HEK293 (cell line): Measurements from ENCODE around the gene OLFM1.

ENCODE experiments used
- CTCF ChIA-PET: fragments of 350-600 bp; formaldehyde crosslinking; extraction: SDS; loops from one replicate; lab custom pipeline; 2021; ENCODE audit warnings: antibody characterized with exemption; lab: Yijun Ruan, JAX
- POLR2A ChIA-PET: fragments of 300-600 bp; formaldehyde crosslinking; extraction: SDS; loops from one replicate; lab custom pipeline; 2020; ENCODE audit warnings: antibody characterized with exemption, inconsistent platforms; lab: Yijun Ruan, JAX
- H3K27ac ChIP-seq: fragments of 200-500 bp; sonication (Bioruptor generic); 2 replicates; pipeline ENCODE4 v1.5.1; 2014; ENCODE audit warnings: low read depth, low read length, control low read depth, inconsistent platforms; ENCODE audit errors: extremely low read depth
- H3K36me3 ChIP-seq, 2 experiments: fragments of 200-500 bp in 1 of 2; sonication (Bioruptor generic) in 1 of 2; 1 replicate in 1 of 2; 2 replicates in 1 of 2; pipeline ENCODE4 v1.5.1; 2014 to 2017; ENCODE audit warnings: inconsistent platforms in 2 of 2, low read length in 2 of 2; ENCODE audit not compliant: control insufficient read depth in 2 of 2, insufficient read depth in 1 of 2
- H3K4me1 ChIP-seq: fragments of 200-500 bp; sonication (Bioruptor generic); 2 replicates; pipeline ENCODE4 v1.5.1; 2014; ENCODE audit warnings: mild to moderate bottlenecking, low read length, inconsistent platforms; ENCODE audit not compliant: control insufficient read depth, insufficient read depth
- H3K4me3 ChIP-seq: 2 replicates; pipeline ENCODE4 v1.5.1; 2011; ENCODE audit warnings: low read depth, mild to moderate bottlenecking, control low read depth, low read length, moderate library complexity
- H3K9me3 ChIP-seq: fragments of 200-500 bp; sonication (Bioruptor generic); 2 replicates; pipeline ENCODE4 v1.5.1; 2014; ENCODE audit warnings: low read depth, low read length, inconsistent platforms; ENCODE audit not compliant: control insufficient read depth, insufficient read depth
- BCL11B ChIP-seq: fragments of 450-650 bp; formaldehyde crosslinking; IDR thresholded peaks from 2 replicates; pipeline ENCODE4 v1.5.1; 2016; ENCODE audit warnings: low read depth, missing biosample characterization, missing genetic modification characterization
- EGR2 ChIP-seq: fragments of 450-650 bp; formaldehyde crosslinking; IDR thresholded peaks from 2 replicates; pipeline ENCODE4 v1.5.1; 2016; ENCODE audit warnings: low read depth, missing biosample characterization, missing genetic modification characterization
- KLF9 ChIP-seq: fragments of 450-650 bp; formaldehyde crosslinking; IDR thresholded peaks from 2 replicates; pipeline ENCODE4 v1.5.1; 2016; ENCODE audit warnings: missing biosample characterization, missing genetic modification characterization, low read depth
- OVOL3 ChIP-seq: fragments of 450-650 bp; formaldehyde crosslinking; IDR thresholded peaks from 2 replicates; pipeline ENCODE4 v1.5.1; 2016; ENCODE audit warnings: missing biosample characterization, missing genetic modification characterization
- SCRT1 ChIP-seq: fragments of 450-650 bp; formaldehyde crosslinking; IDR thresholded peaks from 2 replicates; pipeline ENCODE4 v1.5.1; 2016; ENCODE audit warnings: missing biosample characterization, missing genetic modification characterization, borderline replicate concordance
- ZBTB8A ChIP-seq: fragments of 450-650 bp; formaldehyde crosslinking; IDR thresholded peaks from 2 replicates; pipeline ENCODE4 v1.5.1; 2016; ENCODE audit warnings: missing biosample characterization, missing genetic modification characterization
- ZIC2 ChIP-seq: fragments of 450-650 bp; formaldehyde crosslinking; IDR thresholded peaks from 2 replicates; pipeline ENCODE4 v1.5.1; 2016; ENCODE audit warnings: missing biosample characterization, missing genetic modification characterization
- ZNF114 ChIP-seq: fragments of 450-650 bp; formaldehyde crosslinking; IDR thresholded peaks from 2 replicates; pipeline ENCODE4 v1.5.0; 2017; ENCODE audit warnings: missing biosample characterization, missing genetic modification characterization
- ZNF239 ChIP-seq: fragments of 450-650 bp; formaldehyde crosslinking; IDR thresholded peaks from 2 replicates; pipeline ENCODE4 v1.5.1; 2016; ENCODE audit warnings: missing biosample characterization, missing genetic modification characterization
- ZNF366 ChIP-seq: fragments of 450-650 bp; formaldehyde crosslinking; conservative IDR thresholded peaks from 2 replicates; pipeline ENCODE4 v1.5.1; 2016; ENCODE audit warnings: missing biosample characterization, missing genetic modification characterization
- ZNF391 ChIP-seq: fragments of 450-650 bp; formaldehyde crosslinking; IDR thresholded peaks from 2 replicates; pipeline ENCODE4 v1.5.1; 2016; ENCODE audit warnings: low read depth, missing biosample characterization, missing genetic modification characterization, borderline replicate concordance
- ZNF404 ChIP-seq: fragments of 450-650 bp; formaldehyde crosslinking; IDR thresholded peaks from 2 replicates; pipeline ENCODE4 v1.5.1; 2017; ENCODE audit warnings: missing biosample characterization, missing genetic modification characterization
- ZNF433 ChIP-seq: fragments of 450-650 bp; formaldehyde crosslinking; IDR thresholded peaks from 2 replicates; pipeline ENCODE4 v1.5.1; 2016; ENCODE audit warnings: missing biosample characterization, missing genetic modification characterization, low read depth
- ZNF473 ChIP-seq: fragments of 450-650 bp; formaldehyde crosslinking; IDR thresholded peaks from 2 replicates; pipeline ENCODE4 v1.5.1; 2017; ENCODE audit warnings: missing biosample characterization, missing genetic modification characterization
- ZNF513 ChIP-seq: fragments of 450-650 bp; IDR thresholded peaks from 2 replicates; pipeline ENCODE4 v1.5.1; 2018; ENCODE audit warnings: missing biosample characterization, missing genetic modification characterization
- ZNF677 ChIP-seq: fragments of 450-650 bp; IDR thresholded peaks from 2 replicates; pipeline ENCODE4 v1.5.0; 2018; ENCODE audit warnings: missing biosample characterization, mild to moderate bottlenecking, missing genetic modification characterization, moderate library complexity
- ZNF837 ChIP-seq: fragments of 450-650 bp; formaldehyde crosslinking; IDR thresholded peaks from 2 replicates; pipeline ENCODE4 v1.5.1; 2016; ENCODE audit warnings: missing biosample characterization, missing genetic modification characterization
- TF ChIP-seq, protein P1 (sequence below): fragments of 450-650 bp; formaldehyde crosslinking; IDR thresholded peaks from 2 replicates; pipeline ENCODE4 v1.5.1; 2016; ENCODE audit warnings: missing biosample characterization, missing genetic modification characterization, low read depth
- TF ChIP-seq, protein P2 (sequence below): fragments of 450-650 bp; formaldehyde crosslinking; IDR thresholded peaks from 2 replicates; pipeline ENCODE4 v1.5.1; 2016; ENCODE audit warnings: missing biosample characterization, missing genetic modification characterization

OLFM1 gene

GRCh38 chr9:135070964-135071735, 16.3 kb upstream of the OLFM1 start:
- CTCF ChIA-PET: interaction anchor here (0.6 to 1.2 kb wide), 5 partner anchors 215 to 1051 kb away, joined by 3 to 4 read pairs (median 3); no protein-coding TSS in a partner anchor
- POLR2A ChIA-PET: no interaction called here
- no peak for TF ChIP-seq ZNF366 (tag by site-specific recombination)
- TF ChIP-seq ZIC2 (tag by site-specific recombination): peak; percentile 50; the same call in 1 of the 2 replicates
- TF ChIP-seq, protein P1, sequence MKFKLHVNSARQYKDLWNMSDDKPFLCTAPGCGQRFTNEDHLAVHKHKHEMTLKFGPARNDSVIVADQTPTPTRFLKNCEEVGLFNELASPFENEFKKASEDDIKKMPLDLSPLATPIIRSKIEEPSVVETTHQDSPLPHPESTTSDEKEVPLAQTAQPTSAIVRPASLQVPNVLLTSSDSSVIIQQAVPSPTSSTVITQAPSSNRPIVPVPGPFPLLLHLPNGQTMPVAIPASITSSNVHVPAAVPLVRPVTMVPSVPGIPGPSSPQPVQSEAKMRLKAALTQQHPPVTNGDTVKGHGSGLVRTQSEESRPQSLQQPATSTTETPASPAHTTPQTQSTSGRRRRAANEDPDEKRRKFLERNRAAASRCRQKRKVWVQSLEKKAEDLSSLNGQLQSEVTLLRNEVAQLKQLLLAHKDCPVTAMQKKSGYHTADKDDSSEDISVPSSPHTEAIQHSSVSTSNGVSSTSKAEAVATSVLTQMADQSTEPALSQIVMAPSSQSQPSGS: peak; percentile 69

GRCh38 chr9:135073081-135073740, 14.3 kb upstream of the OLFM1 start:
- H3K9me3 ChIP-seq: no peaks in the 10 kb centered on the region
- no peak overlapping the region for H3K27ac ChIP-seq
- H3K4me1 ChIP-seq: no peaks in the 10 kb centered on the region
- TF ChIP-seq ZNF513 (no peak), ZNF404 (tag by site-specific recombination) (no peak)
- ChIA-PET CTCF (interaction anchor here (0.5 to 0.7 kb wide), 2 partner anchors 15 to 338 kb away, joined by 3 to 5 read pairs; no protein-coding TSS in a partner anchor), POLR2A (no interaction called here)
- H3K36me3 ChIP-seq: no peaks in the 10 kb centered on the region
- H3K4me3 ChIP-seq: no peak overlapping the region

More at GRCh38 chr9:135070964-135071735, 16.3 kb upstream of the OLFM1 start:
- Histone ChIP-seq H3K9me3 (no peaks in the 10 kb centered on the region), H3K27ac (no peak overlapping the region), H3K4me3 (no peak overlapping the region), H3K4me1 (no peaks in the 10 kb centered on the region), H3K36me3 (no peaks in the 10 kb centered on the region)

DNA sequence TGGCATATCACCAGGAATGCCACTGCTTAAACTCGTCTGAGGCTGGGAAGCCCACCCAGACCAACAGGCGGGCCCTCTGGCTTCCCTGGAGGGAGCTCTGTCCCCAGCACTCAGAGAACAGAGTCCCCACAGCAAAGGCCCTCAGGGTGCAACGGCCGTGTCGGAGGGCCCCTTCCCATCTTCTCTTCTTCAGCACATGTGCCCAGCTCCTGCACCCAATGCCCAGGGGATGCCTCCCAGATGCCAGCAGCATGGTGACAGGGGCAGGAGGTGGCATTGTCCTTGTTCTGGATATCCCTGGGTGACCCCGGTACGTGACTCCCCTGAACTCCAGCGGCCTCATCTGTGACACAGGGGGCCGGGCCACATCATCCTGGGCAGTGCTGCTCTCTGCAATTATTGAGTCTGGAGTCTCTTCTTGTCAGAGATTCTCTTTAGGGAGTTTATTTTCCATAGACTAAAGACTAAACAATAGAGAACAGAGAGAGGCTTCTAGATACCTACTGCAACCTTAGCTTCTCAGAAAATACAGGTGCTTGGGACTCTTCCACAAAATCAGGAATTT, 13.6 kb upstream of the OLFM1 start:
- Histone ChIP-seq H3K27ac (no peak overlapping the region), H3K9me3 (no peaks in the 10 kb centered on the region), H3K4me3 (no peak overlapping the region), H3K36me3 (no peaks in the 10 kb centered on the region), H3K4me1 (no peaks in the 10 kb centered on the region)
- POLR2A ChIA-PET: no interaction called here
- CTCF ChIA-PET: interaction anchor here (0.7 to 0.8 kb wide), 2 partner anchors 11 to 16 kb away, joined by 3 read pairs; no protein-coding TSS in a partner anchor
- TF ChIP-seq ZNF114 (tag by site-specific recombination): no peak
- no peak for TF ChIP-seq SCRT1 (tag by site-specific recombination)
- TF ChIP-seq ZBTB8A (tag by site-specific recombination): no peak
- no peak for TF ChIP-seq ZNF239 (tag by site-specific recombination)
- no peak for TF ChIP-seq ZNF433 (tag by site-specific recombination)
- no peak for TF ChIP-seq OVOL3
- TF ChIP-seq ZNF391 (tag by site-specific recombination): no peak
- no peak for TF ChIP-seq ZNF677 (tag by site-specific recombination)
- TF ChIP-seq BCL11B: no peak
- TF ChIP-seq EGR2: no peak
- TF ChIP-seq, protein P2, sequence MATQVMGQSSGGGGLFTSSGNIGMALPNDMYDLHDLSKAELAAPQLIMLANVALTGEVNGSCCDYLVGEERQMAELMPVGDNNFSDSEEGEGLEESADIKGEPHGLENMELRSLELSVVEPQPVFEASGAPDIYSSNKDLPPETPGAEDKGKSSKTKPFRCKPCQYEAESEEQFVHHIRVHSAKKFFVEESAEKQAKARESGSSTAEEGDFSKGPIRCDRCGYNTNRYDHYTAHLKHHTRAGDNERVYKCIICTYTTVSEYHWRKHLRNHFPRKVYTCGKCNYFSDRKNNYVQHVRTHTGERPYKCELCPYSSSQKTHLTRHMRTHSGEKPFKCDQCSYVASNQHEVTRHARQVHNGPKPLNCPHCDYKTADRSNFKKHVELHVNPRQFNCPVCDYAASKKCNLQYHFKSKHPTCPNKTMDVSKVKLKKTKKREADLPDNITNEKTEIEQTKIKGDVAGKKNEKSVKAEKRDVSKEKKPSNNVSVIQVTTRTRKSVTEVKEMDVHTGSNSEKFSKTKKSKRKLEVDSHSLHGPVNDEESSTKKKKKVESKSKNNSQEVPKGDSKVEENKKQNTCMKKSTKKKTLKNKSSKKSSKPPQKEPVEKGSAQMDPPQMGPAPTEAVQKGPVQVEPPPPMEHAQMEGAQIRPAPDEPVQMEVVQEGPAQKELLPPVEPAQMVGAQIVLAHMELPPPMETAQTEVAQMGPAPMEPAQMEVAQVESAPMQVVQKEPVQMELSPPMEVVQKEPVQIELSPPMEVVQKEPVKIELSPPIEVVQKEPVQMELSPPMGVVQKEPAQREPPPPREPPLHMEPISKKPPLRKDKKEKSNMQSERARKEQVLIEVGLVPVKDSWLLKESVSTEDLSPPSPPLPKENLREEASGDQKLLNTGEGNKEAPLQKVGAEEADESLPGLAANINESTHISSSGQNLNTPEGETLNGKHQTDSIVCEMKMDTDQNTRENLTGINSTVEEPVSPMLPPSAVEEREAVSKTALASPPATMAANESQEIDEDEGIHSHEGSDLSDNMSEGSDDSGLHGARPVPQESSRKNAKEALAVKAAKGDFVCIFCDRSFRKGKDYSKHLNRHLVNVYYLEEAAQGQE (tag by site-specific recombination): no peak
- no peak for TF ChIP-seq KLF9
- TF ChIP-seq ZNF473 (tag by site-specific recombination): no peak
- no peak for TF ChIP-seq ZNF837 (tag by site-specific recombination)
